DOHH2 (cell line): ENCODE measurements around the gene FAM53A.

Experiments used
- H3F3A ChIP-seq: fragments of 200-600 bp; sonication (generic), shearing (Covaris generic); 2 replicates; pipeline ENCODE4 v1.6.0; 2016; ENCODE audit warnings: antibody characterized with exemption, mild to moderate bottlenecking; ENCODE audit not compliant: control insufficient read depth, insufficient read depth
- H3K27ac ChIP-seq: fragments of 200-600 bp; sonication (generic); 2 replicates; pipeline ENCODE4 v1.5.1; 2014; ENCODE audit warnings: low read depth, mild to moderate bottlenecking, low read length, moderate library complexity
- H3K27me3 ChIP-seq: fragments of 200-600 bp; sonication (generic); 2 replicates; pipeline ENCODE4 v1.6.1; 2014; ENCODE audit warnings: mild to moderate bottlenecking, low read length, mixed read lengths; ENCODE audit not compliant: control insufficient read depth
- H3K36me3 ChIP-seq: fragments of 200-600 bp; sonication (generic); 2 replicates; pipeline ENCODE4 v1.6.1; 2014; ENCODE audit warnings: mild to moderate bottlenecking, low read length, moderate library complexity, mixed read lengths; ENCODE audit not compliant: control insufficient read depth
- H3K4me1 ChIP-seq: fragments of 200-600 bp; sonication (generic); 2 replicates; pipeline ENCODE4 v1.6.1; 2014; ENCODE audit warnings: mild to moderate bottlenecking, low read length, mixed read lengths; ENCODE audit not compliant: control insufficient read depth
- H3K4me2 ChIP-seq: fragments of 200-600 bp; sonication (generic); 2 replicates; pipeline ENCODE4 v1.6.0; 2014; ENCODE audit warnings: mild to moderate bottlenecking, low read length, moderate library complexity
- H3K4me3 ChIP-seq: fragments of 200-600 bp; sonication (generic); 2 replicates; pipeline ENCODE4 v1.5.1; 2014; ENCODE audit warnings: mild to moderate bottlenecking, low read length, mixed read lengths
- H3K79me2 ChIP-seq: fragments of 200-600 bp; sonication (generic); 2 replicates; pipeline ENCODE4 v1.6.1; 2014; ENCODE audit warnings: mild to moderate bottlenecking, low read length, mixed read lengths; ENCODE audit not compliant: control insufficient read depth
- H3K9me2 ChIP-seq: fragments of 200-600 bp; sonication (generic); replicated peaks from 2 replicates; pipeline ENCODE4 v1.6.1; 2014; ENCODE audit warnings: mild to moderate bottlenecking, low read length, mixed read lengths; ENCODE audit not compliant: control insufficient read depth
- H3K9me3 ChIP-seq: fragments of 200-600 bp; sonication (generic); 2 replicates; pipeline ENCODE4 v1.6.1; 2014; ENCODE audit warnings: antibody characterized with exemption, low read length, mixed read lengths; ENCODE audit not compliant: control insufficient read depth, insufficient read depth
- H4K20me1 ChIP-seq: fragments of 200-600 bp; sonication (generic); 2 replicates; pipeline ENCODE4 v1.6.0; 2014; ENCODE audit warnings: low read depth, mild to moderate bottlenecking, antibody characterized with exemption, low read length, moderate library complexity; ENCODE audit not compliant: control insufficient read depth, insufficient read depth
- EZH2phosphoT487 ChIP-seq: fragments of 200-600 bp; sonication (generic); IDR thresholded peaks from 2 replicates; pipeline ENCODE4 v1.6.1; 2017; ENCODE audit warnings: borderline replicate concordance, mild to moderate bottlenecking, antibody characterized with exemption, low read length, moderate library complexity, mixed read lengths
- TF ChIP-seq, protein P1 (sequence below): fragments of 200-600 bp; sonication (generic); IDR thresholded peaks from one replicate; pipeline ENCODE4 v1.5.1; 2014; ENCODE audit warnings: antibody characterized with exemption, mild to moderate bottlenecking, low read depth, low read length; ENCODE audit not compliant: poor library complexity, severe bottlenecking

FAM53A gene

DNA sequence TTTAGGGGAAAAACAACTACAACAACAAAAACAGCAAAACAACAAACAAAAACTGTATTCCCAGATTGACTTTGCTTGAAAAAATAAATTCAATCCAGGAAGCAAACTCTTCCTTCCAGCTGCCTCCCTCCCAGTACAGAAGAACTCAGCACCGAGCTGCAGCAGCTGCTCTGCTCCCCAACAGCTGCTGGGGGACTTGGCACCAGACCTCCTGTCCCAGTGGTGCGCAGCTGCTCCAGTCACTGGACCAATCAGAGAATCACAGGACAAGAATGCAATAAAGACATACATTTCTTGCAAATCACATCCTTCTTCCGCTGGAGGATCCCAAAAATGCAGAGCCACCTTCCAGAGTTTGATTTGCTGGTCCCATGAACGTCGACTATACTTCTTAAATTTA is 11.8 kb upstream of the FAM53A start:
- H3K27me3 ChIP-seq, result no peaks in the 10 kb centered on the region
- peaks cover 31% of the 10 kb centered on the region for H3K79me2 ChIP-seq
- peaks cover 95% of the 10 kb centered on the region for H3K36me3 ChIP-seq
- H3K9me2 ChIP-seq, result no peaks in the 10 kb centered on the region
- H3K9me3 ChIP-seq, result no peaks in the 10 kb centered on the region
- peaks cover 6% of the 10 kb centered on the region; the same call in 1 of the 2 replicates for H3K4me1 ChIP-seq
- H4K20me1 ChIP-seq, result peaks cover 46% of the 10 kb centered on the region
- H3K4me3 ChIP-seq, result no peak overlapping the region
- H3K4me2 ChIP-seq, result no peak overlapping the region
- H3F3A ChIP-seq, result peaks cover 79% of the 10 kb centered on the region
- no peak for TF ChIP-seq EZH2phosphoT487
- TF ChIP-seq, protein P1, sequence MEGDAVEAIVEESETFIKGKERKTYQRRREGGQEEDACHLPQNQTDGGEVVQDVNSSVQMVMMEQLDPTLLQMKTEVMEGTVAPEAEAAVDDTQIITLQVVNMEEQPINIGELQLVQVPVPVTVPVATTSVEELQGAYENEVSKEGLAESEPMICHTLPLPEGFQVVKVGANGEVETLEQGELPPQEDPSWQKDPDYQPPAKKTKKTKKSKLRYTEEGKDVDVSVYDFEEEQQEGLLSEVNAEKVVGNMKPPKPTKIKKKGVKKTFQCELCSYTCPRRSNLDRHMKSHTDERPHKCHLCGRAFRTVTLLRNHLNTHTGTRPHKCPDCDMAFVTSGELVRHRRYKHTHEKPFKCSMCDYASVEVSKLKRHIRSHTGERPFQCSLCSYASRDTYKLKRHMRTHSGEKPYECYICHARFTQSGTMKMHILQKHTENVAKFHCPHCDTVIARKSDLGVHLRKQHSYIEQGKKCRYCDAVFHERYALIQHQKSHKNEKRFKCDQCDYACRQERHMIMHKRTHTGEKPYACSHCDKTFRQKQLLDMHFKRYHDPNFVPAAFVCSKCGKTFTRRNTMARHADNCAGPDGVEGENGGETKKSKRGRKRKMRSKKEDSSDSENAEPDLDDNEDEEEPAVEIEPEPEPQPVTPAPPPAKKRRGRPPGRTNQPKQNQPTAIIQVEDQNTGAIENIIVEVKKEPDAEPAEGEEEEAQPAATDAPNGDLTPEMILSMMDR, result no peak
- no peak overlapping the region for H3K27ac ChIP-seq

DNA sequence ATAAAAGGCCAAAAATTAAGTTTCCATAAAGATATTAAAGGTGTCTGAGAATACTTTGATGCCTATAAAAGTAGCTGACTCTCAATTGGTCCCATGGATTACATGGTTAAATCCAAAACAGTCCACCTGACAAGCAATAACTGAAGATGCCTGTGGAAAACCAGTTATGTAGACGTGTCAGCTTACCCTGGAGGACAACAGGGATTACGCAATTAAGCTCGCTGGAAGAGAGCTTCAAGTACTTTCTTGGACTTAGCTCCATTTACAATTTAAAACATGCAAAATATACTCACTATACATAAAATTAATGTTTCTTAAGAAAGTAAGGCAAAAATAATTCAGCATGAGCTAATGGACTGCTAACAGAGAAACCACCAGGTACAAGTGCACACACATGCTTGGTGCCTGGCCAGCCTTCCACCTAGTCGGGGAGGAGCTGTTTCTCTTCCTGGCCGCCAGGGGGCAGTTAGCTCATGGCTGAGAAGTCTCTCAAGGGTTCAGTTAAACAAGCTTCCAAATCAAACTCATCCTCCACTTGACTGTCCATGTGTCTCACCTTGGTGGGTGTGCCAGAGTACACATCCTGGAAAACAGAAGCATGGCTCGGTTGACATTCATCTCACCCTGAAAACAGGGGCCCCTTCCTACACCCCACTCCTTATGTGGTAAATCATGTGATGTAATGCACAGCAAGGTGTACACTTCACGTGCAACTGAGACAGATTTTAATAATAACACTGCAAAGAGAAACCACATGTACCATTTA is 9.2 kb upstream of the FAM53A start:
- peaks cover 40% of the 10 kb centered on the region for H4K20me1 ChIP-seq
- peaks cover 74% of the 10 kb centered on the region for H3K36me3 ChIP-seq
- peaks cover 75% of the 10 kb centered on the region for H3F3A ChIP-seq

DNA sequence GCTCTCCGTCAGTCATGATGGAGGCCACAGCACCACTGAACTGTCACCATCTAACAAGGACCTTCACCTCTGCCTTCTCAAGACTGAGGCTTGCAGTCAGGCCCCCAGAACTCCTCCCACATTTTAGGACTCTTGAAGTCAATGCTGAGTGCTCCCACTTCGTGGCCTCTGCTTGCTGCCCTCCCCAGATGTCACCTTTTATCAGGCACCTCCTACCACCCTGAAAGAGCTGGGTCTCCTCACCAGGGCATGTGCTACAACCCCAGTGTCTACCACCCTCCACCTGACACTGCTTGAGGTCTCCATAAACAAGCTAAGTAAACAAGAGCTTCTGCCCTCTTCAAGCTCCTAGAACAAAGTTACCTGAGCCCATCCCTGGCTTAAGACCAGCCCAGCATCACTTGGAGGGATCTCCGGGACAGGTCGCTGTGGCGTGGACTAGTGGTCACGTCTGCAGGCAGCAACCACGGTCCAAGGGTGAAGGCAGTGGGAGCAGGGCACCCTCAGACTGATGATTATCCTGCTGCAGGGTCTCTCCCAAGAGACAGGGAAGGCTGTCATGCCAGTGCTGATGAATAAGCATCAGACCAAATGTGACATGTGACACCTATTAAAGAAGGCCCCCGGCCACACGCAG is 7.7 kb upstream of the FAM53A start:
- no peak overlapping the region for H3K27ac ChIP-seq
- TF ChIP-seq, protein P1, result no peak
- no peak for TF ChIP-seq EZH2phosphoT487
- no peaks in the 10 kb centered on the region for H3K9me2 ChIP-seq
- peaks cover 5% of the 10 kb centered on the region for H3K79me2 ChIP-seq
- peaks cover 71% of the 10 kb centered on the region for H3F3A ChIP-seq
- H4K20me1 ChIP-seq, result peaks cover 40% of the 10 kb centered on the region
- H3K4me3 ChIP-seq, result no peak overlapping the region
- peaks cover 65% of the 10 kb centered on the region for H3K36me3 ChIP-seq
- H3K27me3 ChIP-seq, result no peaks in the 10 kb centered on the region
- no peak overlapping the region for H3K4me2 ChIP-seq
- H3K9me3 ChIP-seq, result no peaks in the 10 kb centered on the region
- H3K4me1 ChIP-seq, result peaks cover 6% of the 10 kb centered on the region; the same call in 1 of the 2 replicates

More for the DNA sequence above, 9.2 kb upstream of the FAM53A start:
- peaks cover 6% of the 10 kb centered on the region; the same call in 1 of the 2 replicates for H3K4me1 ChIP-seq
- H3K4me2 ChIP-seq, result no peak overlapping the region
- peak overlapping the region; percentile 37 for H3K27ac ChIP-seq
- no peaks in the 10 kb centered on the region for H3K9me3 ChIP-seq
- no peaks in the 10 kb centered on the region for H3K9me2 ChIP-seq
- H3K4me3 ChIP-seq, result no peak overlapping the region
- H3K27me3 ChIP-seq, result no peaks in the 10 kb centered on the region
- TF ChIP-seq EZH2phosphoT487, result no peak
- TF ChIP-seq, protein P1, result peak; percentile 94
- peaks cover 9% of the 10 kb centered on the region for H3K79me2 ChIP-seq
